Left ventricle myocardium superior (tissue), 1 donor: ENCODE measurements around the gene USP22. TPM values are rescaled to one million over a fixed set of nuclear protein-coding genes. Genes with fewer than 3 reads are reported as not detected.
A peak's percentile ranks its signal among the peaks of the same experiment; 100 is the strongest.
"Not testable (repeated sequence)": the region's sequence is repeated elsewhere in the genome, so short reads cannot be mapped to it uniquely, and the experiment has no call there.

ENCODE experiments used
- ATAC-seq: fragments of 200-7000 bp; cut with Tn5 transposase; one replicate; pipeline ENCODE4 v1.9.1; 2020; ENCODE audit warnings: mild to moderate bottlenecking, moderate library complexity
- DNase-seq: peaks from one replicate; pipeline ENCODE4 v3.0.0-alpha.2; 2020
- intact Hi-C: fragments of 100-400 bp; cut with micrococcal nuclease; formaldehyde crosslinking; loops from one replicate; pipeline ENCODE4 v1.11.0; 2022
- total RNA-seq: library from RNA; stranded (reverse); fragmentation: NEBNext Ultra II Directional; extraction: Animal tissue kit (Norgen Biotek cat#: 25700); gene quantifications from one replicate; pipeline ENCODE4 v1.2.1, GENCODE V29; 2021
- donor health status: DM: no; HTN: yes; CAD: no; lungs with severe emphysema.

Gene USP22
- total RNA-seq, 1 donor from 2014 or later = 144 TPM

DNA sequence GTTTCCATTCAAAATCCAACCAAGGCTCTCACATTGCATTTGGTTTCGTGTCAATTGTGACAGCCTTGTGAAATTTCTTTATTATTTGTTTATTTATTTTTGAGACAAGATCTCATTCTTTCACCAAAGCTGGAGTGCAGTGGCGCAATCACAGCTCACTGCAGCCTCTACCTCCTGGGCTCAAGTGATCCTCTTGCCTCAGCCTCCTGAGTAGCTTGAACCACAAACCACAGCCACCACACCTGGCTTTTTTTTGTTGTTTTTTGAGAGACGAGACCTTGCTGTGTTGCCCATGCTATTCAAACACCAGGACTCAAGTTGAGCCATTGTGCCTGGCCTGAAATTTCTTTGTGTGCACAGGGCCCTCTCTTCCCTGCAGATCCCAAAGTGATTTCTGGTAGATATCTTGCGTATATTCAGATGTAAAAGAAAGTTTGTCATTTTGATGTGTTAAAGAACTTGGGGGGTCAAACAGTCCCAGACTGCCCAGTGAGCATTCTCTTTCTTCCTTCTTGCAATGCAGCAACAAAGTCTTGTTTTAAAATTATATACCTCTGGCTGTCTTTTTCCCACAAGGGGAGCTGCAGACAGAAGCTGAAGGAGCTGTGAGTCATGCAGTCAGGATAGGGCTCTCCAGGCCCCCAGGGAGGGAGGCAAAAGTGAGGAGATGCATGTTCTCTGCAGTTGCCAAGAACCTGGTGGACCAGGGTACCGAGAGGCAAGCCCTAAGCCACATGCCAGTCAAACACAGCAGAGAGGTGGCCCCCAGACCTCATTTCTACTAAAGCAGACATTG, 15.5 kb upstream of the USP22 start:
- ATAC-seq = no peak
- no peak for DNase-seq
- intact Hi-C loops = no loop called here

DNA sequence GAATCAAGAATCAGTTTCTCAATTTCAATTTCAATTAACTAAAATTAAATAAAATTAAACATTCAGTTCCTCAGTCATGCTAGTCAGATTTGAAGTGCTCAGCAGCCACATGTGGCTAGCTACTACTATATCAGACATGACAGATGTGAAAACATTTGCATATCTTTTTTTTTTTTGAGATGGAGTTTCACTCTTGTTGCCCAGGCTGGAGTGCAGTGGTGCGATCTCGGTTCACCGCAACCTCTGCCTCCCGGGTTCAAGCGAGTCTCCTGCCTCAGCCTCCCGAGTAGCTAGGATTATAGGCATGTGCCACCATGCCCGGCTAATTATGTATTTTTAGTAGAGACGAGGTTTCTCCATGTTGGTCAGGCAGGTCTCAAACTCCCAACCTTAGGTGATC, 10.2 kb upstream of the USP22 start:
- DNase-seq, intact Hi-C loops, ATAC-seq: not testable (repeated sequence)

DNA sequence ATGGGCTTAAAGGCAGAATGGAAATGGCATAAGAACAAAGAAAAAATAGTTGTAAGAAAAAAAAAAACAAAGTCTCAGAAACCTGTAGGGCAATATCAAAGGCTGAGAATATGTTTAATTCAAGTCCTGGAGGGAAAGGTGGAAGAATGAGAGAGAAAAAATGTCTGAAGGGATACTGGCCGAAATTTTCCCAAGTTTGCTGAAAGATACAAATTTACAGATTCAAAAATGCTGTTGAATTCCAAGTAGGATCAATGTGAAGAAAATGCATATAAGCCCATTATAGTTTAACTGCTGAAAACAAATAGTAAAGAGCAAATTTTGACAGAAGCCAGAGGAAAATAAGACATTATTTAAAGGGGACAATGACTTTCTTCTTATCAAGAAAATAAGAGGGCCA, 6.6 kb upstream of the USP22 start:
- DNase-seq (no peak), ATAC-seq (no peak)
- intact Hi-C loops = no loop called here

DNA sequence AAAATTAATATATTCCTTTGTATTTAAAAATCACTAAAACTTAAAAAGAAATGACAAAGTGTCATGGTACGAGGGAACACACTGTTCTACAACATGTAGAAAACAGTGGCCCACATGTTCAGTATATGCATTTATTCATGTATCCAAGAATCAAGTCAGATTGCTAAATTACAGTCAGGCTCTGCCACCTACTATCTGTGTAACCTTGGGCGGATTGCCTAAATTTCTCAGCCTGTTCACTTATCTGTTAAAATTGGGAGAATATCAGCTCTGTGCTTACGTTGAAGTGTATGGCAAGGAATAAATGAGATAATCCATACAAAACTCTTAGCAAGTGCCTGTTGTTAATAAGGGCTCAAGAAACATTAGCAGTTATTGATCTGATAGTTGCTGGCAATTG, 3.4 kb upstream of the USP22 start:
- DNase-seq (no peak), ATAC-seq (no peak)
- intact Hi-C loops = no loop called here

DNA sequence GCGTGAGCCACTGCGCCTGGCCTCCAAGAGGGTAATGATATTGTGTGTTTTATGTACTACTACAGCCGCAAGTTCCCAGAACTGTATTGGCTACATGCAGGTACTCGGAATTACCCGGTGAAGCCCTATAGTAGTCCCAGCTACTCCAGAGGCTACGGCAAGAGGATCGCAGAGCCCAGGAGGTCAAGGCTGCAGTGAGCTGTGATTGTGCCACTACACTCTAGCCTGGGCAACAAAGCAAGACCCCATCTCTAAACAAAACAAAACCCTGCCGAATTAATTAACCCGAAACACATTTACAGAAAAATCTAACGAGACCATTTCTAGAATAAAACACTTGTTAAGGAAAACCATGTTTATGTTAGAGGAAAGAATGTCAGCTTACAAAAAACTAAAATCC, 2.2 kb upstream of the USP22 start:
- intact Hi-C loops = no loop called here
- DNase-seq (no peak), ATAC-seq (no peak)

DNA sequence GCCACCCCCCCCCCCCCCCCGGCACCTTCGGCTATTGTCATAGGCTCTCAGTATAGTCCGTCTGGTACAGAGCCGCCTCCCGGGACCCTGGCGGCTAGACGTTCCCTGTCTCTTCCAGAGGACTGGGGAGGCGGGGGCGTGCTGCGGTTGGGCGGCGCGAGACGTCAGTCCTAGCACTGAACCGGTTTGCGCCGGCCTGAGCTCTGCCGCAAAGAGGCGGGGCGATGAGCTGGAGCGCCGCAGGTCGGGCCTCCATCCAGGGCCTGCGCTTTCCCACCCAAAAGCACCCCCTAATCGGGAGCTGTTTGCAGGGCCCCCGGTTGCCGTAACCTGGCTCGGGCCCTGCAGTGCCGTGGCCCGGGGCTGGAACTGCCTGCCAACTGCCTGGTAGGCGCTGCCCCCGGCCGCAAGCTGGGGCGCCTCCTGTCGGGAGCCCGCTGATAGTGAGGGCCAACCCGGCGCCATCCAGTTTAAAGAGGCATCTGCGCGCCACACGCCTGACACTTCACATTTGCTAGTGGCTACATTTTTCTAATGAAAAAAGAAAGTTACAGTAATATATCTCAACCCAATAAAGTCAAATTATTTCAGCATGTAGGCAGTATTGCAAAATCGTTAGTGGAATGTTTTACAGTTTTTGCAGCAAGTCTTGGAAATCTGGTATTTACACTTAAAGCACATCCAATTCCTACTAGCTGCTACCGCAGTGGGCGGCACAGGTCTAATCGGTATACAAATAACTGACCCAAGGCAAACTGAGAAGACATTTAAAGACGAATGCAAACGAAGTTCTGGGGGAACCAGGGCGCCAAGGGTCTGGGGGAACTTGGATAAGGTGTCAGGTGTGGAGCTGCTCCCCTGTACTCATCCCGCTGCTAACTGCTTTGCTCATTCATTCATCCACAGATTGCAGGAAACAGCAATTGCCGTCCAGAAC, 753 bp upstream of the USP22 start:
- ATAC-seq (peak; percentile 92), DNase-seq (peak; percentile 99)
- intact Hi-C loops = no loop called here

DNA sequence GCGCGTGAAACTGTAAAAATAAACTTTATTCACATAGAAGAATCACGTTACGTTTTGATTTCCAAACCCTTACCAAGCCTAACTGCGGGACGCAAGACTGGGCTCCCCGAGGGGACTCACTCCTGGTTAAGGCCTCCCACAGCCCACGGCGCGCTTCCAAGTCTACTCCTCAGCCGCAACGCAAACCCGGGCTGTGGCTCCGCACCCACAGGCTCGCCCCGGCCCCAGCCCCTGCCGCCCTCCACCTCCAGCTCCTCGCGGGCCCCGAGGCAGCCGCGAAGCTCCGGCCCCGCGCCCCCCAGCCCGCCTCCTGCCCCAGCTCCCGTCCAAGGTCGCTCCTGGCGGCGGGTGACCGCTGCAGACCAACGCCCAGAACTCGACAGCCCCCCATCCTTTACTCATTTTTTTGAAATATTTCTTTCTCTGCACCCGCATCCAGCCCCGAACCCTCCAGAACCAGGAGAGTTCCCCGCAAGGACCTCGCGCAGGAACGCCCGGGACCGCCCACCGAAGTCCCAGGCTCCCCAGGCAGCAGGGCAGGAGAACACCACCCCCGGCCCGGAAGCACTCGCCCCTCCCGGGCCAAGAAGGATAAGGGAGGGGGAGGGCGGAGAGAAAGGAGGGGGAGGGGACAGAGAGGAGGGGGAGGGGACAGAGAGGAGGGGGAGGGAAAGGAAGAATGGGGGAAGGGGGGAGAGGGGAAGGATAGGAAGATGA, 912 bp downstream of the USP22 start:
- ATAC-seq (peak; percentile 71), DNase-seq (peak; percentile 92)
- intact Hi-C loops = no loop called here

DNA sequence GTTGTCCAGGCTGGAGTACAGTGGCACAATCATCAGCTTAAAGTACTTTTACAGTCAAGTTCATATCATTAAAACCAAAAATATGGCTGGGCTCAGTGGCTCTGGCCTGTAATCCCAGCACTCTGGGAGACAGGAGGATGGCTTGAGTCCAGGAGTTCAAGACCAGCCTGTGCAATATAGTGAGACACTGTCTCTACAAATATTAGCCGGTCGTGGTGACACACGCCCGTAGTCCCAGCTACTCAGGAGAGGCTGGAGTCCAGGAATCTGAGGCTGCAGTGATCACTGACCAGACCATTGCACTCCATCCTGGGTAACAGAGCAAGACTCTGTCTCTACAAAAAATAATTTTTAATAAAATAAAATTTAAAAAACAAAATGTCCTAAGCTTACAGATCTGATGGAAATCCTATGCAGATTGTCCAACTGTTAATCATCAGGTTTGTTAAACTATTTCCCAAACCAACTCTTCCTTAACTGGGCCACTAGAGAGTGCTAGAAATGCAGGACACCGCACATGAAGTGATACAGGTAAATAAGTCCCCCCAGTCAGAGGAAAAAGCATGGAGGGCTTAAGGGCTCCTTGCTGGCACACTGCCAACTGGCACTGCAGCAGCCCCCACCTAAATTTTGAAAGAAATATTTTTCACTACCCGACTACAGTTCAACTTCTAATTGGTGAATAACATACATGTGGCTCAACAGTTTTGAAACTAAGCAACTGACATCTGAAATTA, 2.8 kb downstream of the USP22 start:
- no peak for DNase-seq
- intact Hi-C loops = no loop called here

DNA sequence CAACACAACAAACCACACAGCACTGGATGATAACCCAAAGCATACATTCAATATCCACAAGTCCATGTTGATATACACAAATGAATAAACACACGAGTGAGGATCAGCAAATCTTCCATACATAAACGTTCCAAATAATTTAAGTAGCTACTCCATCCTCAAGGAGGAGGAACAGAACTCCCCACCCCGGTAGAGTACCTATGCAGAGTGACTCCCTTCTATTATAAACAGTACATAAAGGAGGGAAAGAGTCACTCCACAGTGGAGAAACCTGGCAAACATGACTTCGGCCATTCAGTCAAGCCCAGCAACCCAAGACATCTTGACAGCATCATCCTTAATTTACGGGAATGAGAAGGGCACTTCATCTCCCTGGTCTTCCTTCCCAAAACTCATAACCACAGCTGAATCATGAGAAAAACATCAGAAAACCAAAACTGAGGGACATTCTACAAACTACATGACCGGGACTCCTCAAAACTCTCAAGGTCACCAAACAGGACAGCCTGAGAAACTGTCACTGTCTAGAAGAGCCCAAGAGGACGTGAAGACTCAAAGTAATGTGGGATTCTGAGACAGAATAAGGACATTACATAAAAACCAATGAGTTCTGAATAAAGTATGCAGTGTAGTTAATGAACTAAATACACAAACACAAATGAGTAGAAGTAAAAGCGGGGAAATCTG, 5.6 kb downstream of the USP22 start:
- intact Hi-C loops = no loop called here
- DNase-seq = no peak
- ATAC-seq = no peak

More for the DNA sequence above, 2.8 kb downstream of the USP22 start:
- ATAC-seq = no peak

DNA sequence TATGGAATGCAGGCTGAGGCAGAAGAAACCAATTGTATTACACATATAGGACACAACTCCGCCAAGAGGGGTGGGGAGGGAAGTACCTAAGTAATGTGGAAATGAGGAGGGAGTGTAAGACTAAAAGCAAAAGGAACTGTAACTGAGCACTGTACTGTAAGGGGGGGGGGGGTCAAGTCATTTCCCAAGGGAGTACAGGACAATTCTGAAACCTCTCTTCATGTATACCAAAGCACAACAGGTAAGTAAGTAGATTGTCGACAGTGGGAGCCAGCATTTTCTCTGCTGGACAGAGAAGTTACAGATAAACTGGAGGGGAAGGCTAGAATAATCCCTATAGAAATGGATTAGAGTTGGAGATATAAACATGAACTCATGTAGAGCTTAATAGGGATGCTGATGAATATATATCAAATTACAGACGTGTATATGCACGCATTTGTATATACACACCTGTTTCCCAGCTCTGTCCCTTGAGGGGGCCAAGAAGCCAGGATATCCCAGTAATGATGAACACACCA, 6.4 kb downstream of the USP22 start:
- DNase-seq (no peak), ATAC-seq (no peak)
- intact Hi-C loops = no loop called here

DNA sequence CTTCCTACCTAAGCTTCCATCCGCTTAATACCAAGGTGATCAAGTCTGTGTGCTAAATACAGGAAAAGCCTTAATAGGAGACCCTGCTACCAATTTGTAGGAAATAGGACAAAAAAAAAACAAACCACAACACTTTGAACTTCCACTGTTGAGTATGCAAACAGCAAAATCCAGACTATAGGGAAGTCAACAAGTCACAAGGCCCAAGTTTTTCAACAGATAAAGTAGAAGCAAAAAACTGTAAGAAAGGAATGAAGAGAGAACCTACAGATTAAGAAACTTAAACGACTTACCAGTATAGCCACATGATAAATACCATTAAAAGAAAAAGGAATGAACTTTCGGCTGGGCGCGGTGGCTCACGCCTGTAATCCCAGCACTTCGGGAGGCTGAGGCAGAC, 7.4 kb downstream of the USP22 start:
- no peak for ATAC-seq
- DNase-seq = no peak
- intact Hi-C loops = no loop called here

DNA sequence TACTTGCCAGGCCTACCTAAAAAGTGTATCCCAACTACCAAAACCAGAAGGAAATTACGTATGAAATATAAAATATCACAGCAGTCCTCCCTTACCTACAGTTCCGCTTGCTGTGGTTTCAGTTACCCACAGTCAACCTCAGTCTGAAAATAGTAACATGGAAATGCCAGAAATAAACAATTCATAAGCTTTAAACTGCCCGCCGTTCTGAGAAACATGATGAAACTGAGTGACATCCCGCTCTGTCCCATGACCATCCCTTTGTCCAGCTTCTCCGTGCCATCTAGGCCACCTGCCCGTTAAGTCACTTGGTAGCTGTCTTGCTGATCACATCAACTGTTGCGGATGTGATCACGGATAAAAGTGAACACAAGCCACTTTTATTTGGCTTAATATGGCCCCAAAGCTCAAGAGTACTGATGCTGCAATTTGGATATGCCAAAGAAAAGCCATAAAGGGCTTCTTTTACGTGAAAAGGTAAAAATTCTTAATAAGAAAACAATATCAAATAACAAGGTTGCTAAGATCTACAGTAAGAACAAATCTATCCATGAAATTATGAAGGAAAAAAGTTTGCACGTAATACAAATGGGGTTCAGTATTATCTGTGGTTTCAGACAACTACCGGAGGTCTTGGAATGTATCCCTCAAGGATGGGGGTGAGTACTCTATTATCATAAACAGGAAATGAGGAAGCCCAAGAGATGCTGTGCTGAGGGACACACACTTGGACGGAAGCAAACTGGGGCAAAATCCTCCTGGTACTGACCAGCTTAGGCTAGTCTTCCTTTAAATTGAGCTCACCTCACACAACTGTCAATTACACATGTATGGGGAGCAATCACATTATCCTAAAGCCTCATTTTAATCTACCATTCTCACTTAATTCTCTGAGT, 8.2 kb downstream of the USP22 start:
- ATAC-seq (peak; percentile 50), DNase-seq (no peak)
- intact Hi-C loops = no loop called here

DNA sequence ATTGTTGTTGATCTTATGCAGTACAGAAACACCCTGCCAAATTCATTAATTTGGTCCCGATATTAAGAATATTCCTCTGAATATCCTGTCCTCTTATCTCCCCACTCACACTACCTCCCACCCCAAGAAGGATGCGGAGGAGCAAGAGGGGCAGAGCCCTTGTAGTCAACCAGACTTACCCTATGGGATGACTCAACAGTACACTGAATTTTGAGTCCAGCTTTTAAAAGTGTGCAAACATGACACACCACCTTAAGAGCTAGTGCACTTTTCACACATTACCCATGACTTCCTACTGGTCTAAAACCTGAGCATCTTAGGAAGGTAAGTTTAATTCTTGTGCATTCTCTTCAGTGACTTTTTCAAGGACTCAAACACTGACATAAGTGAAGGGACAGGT, 9.5 kb downstream of the USP22 start:
- ATAC-seq (no peak), DNase-seq (no peak)
- intact Hi-C loops = no loop called here

DNA sequence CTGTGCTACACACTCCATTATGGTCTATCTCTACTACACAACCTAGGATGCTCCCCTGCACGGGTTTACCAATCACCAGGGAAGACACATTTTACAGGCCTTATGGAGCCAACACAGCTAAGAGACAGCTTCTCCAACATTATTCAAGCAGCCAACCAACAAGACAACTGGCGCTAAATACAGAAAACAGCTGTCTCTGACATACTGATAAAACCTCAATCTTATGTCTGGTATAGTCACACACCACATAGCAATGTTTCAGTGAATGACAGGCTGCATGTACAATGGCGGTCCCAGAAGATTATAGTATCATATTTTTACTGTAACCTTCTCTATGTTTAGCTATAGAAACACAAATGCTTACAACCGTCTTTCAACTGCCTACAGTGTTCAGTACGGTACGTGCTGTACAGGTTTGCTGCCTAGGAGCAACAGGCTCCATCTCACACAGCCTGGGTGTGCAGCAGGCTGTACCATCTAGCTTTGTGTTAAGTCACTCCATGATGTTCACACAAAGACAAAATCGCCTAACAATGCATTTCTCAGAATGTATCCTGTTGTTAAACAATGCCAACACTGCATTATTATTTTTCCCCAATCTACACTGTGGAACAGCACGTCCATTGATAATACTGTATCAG, 10.9 kb downstream of the USP22 start:
- DNase-seq (no peak), ATAC-seq (peak; percentile 22)
- intact Hi-C loops = no loop called here

DNA sequence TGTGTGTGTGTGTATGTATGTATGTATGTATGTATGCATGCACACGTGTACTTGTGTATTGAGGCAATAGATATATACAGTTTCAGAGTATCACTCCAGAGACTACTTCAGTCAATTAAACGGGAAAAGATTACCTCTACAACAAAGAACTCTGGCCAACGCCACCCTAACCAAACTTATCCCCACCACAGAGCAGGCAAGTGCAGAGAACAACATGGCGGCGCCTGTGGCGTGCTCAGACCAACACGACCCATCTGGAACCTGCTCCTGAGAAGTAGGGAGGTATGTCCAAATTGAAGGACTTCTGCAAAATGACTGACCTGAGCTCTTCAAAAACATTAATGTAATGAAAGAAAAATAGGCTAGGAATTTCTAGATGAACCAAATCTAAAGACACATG, 12.4 kb downstream of the USP22 start:
- intact Hi-C loops = no loop called here
- ATAC-seq = no peak
- DNase-seq = no peak

DNA sequence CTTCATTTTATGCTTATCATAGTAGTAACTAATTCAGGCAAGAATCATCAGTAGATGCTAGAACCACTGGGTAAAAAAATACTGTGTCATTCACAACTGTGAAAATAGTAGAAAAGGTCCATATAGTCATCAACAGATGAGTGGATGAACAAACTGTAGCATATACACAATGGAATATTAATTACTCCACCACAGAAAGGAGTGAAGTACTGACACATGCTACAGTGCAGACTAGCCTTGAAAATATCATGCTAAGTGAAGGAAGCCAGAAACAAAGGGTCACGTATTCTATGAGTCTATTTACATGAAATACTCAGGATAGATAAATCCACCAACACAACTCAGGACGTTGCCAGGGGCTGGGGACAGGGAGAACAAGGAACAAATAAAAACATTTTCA, 13.3 kb downstream of the USP22 start:
- ATAC-seq (no peak), DNase-seq (no peak)
- intact Hi-C loops = no loop called here

DNA sequence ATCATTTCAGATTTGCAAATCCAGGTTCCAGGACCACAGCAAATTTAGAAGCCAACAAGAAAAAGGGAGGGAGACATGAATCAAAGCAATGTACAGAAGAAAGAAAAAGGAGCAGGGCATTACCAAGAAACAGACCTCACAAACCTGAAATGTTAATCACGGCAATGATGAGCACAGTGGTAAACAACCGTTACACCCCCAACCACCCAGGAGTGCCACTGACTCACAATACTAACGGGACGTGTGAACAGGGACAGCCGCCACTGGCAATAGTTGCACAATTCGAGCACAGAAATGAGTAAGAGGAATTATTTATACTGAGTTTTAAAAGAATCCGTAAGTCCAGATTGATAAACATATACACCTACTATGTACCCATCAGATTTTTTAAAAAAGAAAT, 13.8 kb downstream of the USP22 start:
- DNase-seq (no peak), ATAC-seq (peak; percentile 41)
- intact Hi-C loops = no loop called here
